GM12892 (cell line): ENCODE results near the gene BCL2L2.

Source experiments
- POLR2A ChIP-seq: IDR thresholded peaks from 2 replicates; pipeline ENCODE4 v1.6.1; 2011; ENCODE audit warnings: low read depth, low read length, control low read depth
- POLR2AphosphoS5 ChIP-seq: IDR thresholded peaks from 2 replicates; pipeline ENCODE4 v1.6.1; 2011; ENCODE audit warnings: low read depth, low read length, control low read depth

DNA sequence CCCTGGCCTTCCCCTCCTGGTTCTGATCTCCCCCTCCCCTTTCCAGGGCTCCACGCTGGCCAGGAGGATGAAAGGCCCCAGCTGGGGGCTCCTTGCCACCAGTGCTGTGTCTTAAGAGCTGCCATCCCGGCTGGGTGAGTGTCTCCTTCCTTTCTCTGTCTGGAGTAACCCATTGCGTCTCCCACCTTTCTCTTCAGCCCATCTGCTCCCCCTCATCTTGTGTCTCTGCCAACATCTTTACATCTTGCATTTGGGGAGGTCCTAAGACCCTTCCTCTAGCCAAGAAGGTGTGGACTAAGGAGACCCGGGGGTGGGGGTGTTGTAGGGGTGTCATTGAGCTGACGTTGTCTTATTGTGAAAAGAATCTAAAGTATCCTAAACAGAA lies 505 bp downstream of the BCL2L2 start:
- TF ChIP-seq POLR2AphosphoS5 (no peak), POLR2A (no peak)
